ENCODE data around the gene NAT16.
"Not testable (repeated sequence)": the region's sequence is repeated elsewhere in the genome, so short reads cannot be mapped to it uniquely, and the experiment has no call there.

The NAT16 gene

GRCh38 chr7:101140339-101140699, 39.8 kb downstream of the NAT16 start:
- TF ChIP-seq, protein P1, sequence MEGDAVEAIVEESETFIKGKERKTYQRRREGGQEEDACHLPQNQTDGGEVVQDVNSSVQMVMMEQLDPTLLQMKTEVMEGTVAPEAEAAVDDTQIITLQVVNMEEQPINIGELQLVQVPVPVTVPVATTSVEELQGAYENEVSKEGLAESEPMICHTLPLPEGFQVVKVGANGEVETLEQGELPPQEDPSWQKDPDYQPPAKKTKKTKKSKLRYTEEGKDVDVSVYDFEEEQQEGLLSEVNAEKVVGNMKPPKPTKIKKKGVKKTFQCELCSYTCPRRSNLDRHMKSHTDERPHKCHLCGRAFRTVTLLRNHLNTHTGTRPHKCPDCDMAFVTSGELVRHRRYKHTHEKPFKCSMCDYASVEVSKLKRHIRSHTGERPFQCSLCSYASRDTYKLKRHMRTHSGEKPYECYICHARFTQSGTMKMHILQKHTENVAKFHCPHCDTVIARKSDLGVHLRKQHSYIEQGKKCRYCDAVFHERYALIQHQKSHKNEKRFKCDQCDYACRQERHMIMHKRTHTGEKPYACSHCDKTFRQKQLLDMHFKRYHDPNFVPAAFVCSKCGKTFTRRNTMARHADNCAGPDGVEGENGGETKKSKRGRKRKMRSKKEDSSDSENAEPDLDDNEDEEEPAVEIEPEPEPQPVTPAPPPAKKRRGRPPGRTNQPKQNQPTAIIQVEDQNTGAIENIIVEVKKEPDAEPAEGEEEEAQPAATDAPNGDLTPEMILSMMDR (IDR thresholded peaks at IDR 0.05), result no peak
- peak overlapping the region; percentile 96 for H3K27ac Mint-ChIP-seq
- H3K9me3 Mint-ChIP-seq, result no peaks in the 10 kb centered on the region
- H3K4me1 Mint-ChIP-seq, result peaks cover 46% of the 10 kb centered on the region
- DNase-seq, result no peak
- peaks cover 28% of the 10 kb centered on the region for H3K27me3 Mint-ChIP-seq (ENCODE audit: low read depth, poor library complexity)
- no peaks in the 10 kb centered on the region for H3K36me3 Mint-ChIP-seq (ENCODE audit: low read depth)
- peak overlapping the region; percentile 25 for H3K4me3 Mint-ChIP-seq

DNA sequence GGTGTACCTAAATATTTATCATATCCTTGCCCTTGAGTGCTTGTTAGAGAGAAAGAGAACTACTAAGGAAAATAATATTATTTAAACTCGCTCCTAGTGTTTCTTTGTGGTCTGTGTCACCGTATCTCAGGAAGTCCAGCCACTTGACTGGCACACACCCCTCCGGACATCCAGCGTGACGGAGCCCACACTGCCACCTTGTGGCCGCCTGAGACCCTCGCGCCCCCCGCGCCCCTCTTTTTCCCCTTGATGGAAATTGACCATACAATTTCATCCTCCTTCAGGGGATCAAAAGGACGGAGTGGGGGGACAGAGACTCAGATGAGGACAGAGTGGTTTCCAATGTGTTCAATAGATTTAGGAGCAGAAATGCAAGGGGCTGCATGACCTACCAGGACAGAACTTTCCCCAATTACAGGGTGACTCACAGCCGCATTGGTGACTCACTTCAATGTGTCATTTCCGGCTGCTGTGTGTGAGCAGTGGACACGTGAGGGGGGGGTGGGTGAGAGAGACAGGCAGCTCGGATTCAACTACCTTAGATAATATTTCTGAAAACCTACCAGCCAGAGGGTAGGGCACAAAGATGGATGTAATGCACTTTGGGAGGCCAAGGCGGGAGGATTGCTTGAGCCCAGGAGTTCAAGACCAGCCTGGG, 41.8 kb downstream of the NAT16 start:
- Mint-ChIP-seq H3K4me1 (peaks cover 62% of the 10 kb centered on the region), H3K4me3 (peak overlapping the region; percentile 70), H3K27me3 (ENCODE audit: low read depth, poor library complexity) (peaks cover 16% of the 10 kb centered on the region), H3K9me3 (no peaks in the 10 kb centered on the region), H3K36me3 (ENCODE audit: low read depth) (no peaks in the 10 kb centered on the region), H3K27ac (peak overlapping the region; percentile 95)
- TF ChIP-seq, protein P1 (IDR thresholded peaks at IDR 0.05), result peak; percentile 78
- peak; percentile 75 for DNase-seq

DNA sequence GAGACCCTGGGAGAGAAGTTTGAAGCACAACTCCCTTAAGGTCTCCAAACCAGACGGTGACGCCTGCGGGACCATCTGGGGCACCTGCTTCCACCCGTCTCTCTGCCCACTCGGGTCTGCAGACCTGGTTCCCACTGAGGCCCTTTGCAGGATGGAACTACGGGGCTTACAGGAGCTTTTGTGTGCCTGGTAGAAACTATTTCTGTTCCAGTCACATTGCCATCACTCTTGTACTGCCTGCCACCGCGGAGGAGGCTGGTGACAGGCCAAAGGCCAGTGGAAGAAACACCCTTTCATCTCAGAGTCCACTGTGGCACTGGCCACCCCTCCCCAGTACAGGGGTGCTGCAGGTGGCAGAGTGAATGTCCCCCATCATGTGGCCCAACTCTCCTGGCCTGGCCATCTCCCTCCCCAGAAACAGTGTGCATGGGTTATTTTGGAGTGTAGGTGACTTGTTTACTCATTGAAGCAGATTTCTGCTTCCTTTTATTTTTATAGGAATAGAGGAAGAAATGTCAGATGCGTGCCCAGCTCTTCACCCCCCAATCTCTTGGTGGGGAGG, 42.4 kb downstream of the NAT16 start:
- H3K9me3 Mint-ChIP-seq, result no peaks in the 10 kb centered on the region
- H3K4me1 Mint-ChIP-seq, result peaks cover 65% of the 10 kb centered on the region
- H3K27ac Mint-ChIP-seq, result peak overlapping the region; percentile 95

DNA sequence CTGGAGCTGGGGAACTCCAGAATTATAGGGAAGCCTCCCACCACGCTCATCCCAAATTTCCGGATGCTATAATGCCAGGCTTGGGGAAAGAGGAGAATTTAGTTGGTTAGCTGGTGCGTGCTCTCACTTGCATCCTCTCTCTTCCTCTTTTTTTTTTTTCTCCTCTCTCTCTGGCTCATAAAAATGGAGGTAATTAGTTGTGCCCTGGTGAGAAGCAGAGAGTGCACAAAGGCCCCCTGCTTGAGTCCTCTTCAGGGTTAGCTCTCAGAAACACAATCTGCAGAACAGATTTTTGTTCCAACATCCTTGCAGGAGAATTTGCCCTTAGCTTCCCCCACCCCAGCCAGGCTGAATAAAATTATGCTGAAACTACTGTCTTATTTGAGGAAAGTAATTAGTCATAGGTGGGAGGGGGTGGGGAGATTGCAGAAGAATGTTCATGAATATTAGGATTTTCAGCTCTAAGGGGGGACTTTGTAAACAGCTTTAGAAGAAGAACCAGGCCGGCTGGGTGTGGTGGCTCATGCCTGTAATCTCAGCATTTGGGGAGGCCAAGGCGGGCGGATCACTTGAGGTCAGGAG, 45.6 kb downstream of the NAT16 start:
- Mint-ChIP-seq H3K9me3 (no peaks in the 10 kb centered on the region), H3K27me3 (ENCODE audit: low read depth, poor library complexity) (peaks cover 8% of the 10 kb centered on the region), H3K27ac (no peak overlapping the region), H3K4me1 (peaks cover 46% of the 10 kb centered on the region), H3K4me3 (no peak overlapping the region), H3K36me3 (ENCODE audit: low read depth) (no peaks in the 10 kb centered on the region)
- TF ChIP-seq, protein P1 (IDR thresholded peaks at IDR 0.05), result no peak
- DNase-seq, result no peak

More for the DNA sequence above, 42.4 kb downstream of the NAT16 start:
- no peaks in the 10 kb centered on the region for H3K36me3 Mint-ChIP-seq (ENCODE audit: low read depth)
- TF ChIP-seq, protein P1 (IDR thresholded peaks at IDR 0.05), result no peak
- H3K4me3 Mint-ChIP-seq, result no peak overlapping the region
- peaks cover 11% of the 10 kb centered on the region for H3K27me3 Mint-ChIP-seq (ENCODE audit: low read depth, poor library complexity)
- DNase-seq, result no peak

DNA sequence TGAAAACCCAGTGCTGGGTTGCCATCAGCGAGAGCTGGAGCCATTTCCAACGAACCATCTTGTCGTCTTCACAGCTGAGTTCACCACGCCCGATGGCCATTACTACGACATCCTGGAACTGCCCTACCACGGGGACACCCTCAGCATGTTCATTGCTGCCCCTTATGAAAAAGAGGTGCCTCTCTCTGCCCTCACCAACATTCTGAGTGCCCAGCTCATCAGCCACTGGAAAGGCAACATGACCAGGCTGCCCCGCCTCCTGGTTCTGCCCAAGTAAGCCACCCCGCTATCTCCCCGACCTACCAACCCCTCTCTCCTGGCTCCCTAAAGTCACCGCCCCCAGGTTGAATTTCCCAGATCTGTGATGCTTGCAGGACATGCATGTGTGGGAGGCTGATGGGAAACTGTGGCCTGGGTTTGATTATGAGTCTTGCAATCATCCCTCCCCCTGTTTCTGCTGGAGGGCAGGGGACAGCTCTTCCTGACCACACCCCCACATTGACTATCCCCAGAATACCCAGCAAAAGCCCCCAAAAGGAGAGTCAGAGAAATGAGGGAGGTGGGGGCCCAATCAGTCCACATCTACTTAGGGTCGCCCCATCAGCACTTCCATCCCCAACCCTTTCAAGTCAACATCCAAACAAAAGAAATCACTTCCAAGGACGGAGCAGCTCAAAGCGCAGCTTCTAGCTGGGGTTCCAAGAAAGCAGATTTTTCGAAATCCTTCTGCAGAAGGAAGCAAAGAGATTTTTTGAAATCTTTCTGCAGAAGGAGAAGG, 46.3 kb downstream of the NAT16 start:
- TF ChIP-seq, protein P1 (IDR thresholded peaks at IDR 0.05), result no peak
- H3K27me3 Mint-ChIP-seq (ENCODE audit: low read depth, poor library complexity), result peaks cover 12% of the 10 kb centered on the region
- H3K9me3 Mint-ChIP-seq, result no peaks in the 10 kb centered on the region
- DNase-seq, result no peak
- H3K4me3 Mint-ChIP-seq, result no peak overlapping the region
- H3K27ac Mint-ChIP-seq, result no peak overlapping the region
- no peaks in the 10 kb centered on the region for H3K36me3 Mint-ChIP-seq (ENCODE audit: low read depth)
- H3K4me1 Mint-ChIP-seq, result peaks cover 39% of the 10 kb centered on the region

DNA sequence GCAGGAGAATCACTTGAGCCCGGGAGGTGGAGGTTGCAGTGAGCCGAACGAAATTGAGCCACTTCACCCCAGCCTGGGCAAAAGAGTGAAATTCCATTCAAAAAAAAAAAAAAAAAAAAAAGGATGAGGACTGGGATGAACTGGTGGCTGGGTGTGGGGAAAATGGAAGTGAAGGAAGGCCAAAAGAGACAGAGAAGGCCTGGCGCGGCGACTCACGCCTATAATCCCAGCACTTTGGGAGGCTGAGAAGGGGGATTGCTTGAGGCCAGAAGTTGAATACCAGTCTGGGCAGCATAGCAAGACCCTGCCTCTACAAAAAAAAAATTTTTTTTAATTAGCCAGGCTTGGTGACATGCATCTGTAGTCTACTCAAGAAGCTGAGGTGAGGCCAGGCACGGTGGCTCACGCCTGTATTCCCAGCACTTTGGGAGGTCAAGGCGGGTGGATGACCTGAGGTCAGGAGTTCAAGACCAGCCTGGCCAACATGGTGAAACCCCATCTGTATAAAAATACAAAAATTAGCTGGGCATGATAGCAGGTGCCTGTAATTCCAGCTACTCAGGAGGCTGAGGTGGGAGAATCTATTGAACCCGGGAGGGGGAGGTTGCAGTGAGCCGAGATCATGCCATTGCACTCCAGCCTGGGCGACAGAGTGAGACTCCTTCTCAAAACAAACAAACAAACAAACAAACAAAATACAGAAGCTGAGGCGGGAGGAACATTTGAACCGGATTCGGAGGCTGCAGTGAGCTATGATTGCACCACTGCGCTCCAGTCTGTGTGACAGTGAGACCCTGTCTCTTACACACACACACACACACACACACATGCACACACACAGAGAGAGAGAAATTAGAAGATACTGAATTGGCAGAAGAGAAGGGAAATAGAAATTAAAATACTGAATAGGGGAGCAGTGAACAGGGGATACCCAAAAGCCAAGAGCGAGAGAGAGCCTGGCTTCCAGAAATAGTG, 47.2 kb downstream of the NAT16 start:
- Mint-ChIP-seq H3K27me3 (ENCODE audit: low read depth, poor library complexity) (peaks cover 14% of the 10 kb centered on the region), H3K4me1 (peaks cover 31% of the 10 kb centered on the region), H3K4me3 (peak overlapping the region; percentile 47), H3K27ac (peak overlapping the region; percentile 77)
- not testable (repeated sequence) for H3K36me3 Mint-ChIP-seq (ENCODE audit: low read depth); DNase-seq; H3K9me3 Mint-ChIP-seq
